Activated CD4-positive, alpha-beta T cell treated with anti-CD3 and anti-CD28 coated beads for 24 hours (primary cell): Measurements from ENCODE around the gene MYH4.

Experiments used
- DNase-seq, 2 donors: peaks; one replicate each; pipeline ENCODE4 v3.0.0-alpha.2; 2020; ENCODE audit warnings: low read depth in 2 of 2

The MYH4 gene

DNA sequence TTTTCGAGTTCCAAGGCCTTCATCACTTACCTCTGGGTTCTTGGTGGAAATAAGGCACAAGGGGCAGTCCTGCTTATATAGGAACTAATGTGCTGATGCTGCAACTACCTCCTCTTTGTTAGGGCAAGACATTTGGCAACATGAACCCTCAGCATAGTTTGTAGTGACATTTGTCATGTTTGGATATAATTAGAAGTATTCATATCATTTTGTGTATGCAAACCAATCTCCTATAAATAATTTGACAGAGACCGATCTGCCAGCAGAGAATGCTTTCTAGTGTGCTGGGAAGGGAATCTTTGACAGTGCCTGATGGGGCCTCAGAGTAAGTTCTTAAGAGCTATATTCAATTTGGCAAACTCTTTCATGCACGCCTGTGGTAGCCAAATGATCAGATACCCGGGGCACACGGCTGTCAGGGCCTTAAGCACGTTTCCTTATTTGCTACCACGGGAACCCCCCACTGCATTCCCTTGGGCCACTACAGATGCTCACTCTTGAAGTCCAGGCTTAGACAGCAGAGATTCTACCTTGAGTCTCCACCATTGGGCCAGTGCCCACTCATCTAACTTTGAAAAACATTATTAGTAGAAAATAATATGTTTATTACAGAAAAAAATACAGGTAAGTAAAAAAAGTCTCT, 47.3 kb downstream of the MYH4 start, which contains the start of gene MYH8:
Gene MYH8 (minus strand): TSS at position 51 of the 643 bp plus-strand sequence. CDS start 1,723 bp downstream, outside the sequence.
- DNase-seq = no peak

GRCh38 chr17:10421211-10421610, 48.1 kb downstream of the MYH4 start:
- DNase-seq = no peak

DNA sequence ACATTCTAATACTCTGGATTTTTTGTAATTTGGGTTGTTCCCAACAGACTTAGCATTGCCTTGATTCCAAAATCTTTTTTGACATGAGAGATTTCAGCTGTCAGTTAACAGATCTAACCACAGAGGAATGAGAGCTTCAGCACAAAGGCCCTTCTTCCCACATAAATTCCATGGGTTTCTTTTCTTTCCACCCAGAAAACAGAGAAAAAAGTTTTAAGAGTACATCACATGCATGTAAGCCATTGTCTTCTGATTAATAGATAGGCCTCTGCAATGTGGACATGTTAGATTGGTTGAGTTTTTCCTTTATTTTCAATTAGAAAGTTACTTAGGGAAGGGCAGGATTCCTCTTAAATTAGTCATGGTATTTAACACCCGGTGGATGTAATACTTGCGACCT, 48.5 kb downstream of the MYH4 start:
- DNase-seq = no peak

- no peak for DNase-seq
Measured at GRCh38 chr17:10417431-10417830, 51.9 kb downstream of the MYH4 start.

- no peak for DNase-seq
Measured at GRCh38 chr17:10415161-10415560, 54.2 kb downstream of the MYH4 start.

GRCh38 chr17:10403589-10403988, 65.8 kb downstream of the MYH4 start:
- DNase-seq = no peak

- no peak for DNase-seq
Measured at GRCh38 chr17:10398352-10398751, 71.0 kb downstream of the MYH4 start.

GRCh38 chr17:10396524-10397163, 72.7 kb downstream of the MYH4 start:
- DNase-seq = no peak

DNA sequence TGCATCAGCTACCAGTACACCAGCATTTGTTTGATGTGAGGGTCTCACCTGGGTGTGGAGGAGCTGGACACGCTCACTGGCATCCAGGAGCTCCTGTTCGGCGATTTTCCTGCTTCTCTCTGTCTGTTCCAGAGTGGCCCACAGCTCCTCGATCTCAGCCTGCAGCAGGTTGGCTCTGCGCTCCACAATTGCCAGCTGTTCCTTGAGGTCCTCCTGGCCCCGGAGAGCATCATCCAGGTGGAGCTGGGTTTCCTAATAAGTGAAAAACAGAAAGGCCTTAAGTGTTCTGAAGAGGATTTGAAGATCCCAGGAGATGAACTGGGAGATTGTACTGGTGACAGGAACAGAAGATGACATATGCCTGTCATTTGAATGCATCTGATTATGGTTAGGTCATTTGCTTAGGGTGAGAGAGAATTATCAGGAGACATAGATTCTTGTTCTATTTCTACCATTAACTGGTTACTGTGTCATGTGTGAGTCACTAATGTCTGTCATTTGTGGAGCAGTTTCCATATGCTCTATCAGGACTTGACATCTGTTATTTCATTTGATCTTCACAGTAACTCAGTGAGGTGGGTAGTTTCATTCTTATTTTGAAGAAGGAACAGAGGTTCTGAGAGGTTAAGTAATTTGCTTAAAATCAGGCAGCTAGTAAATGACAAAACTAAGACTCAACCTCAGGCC, 75.0 kb downstream of the MYH4 start:
- no peak for DNase-seq
